Stomach (tissue), 9 donors: Measurements from ENCODE around the gene ESM1. TPM values are rescaled to one million over a fixed set of nuclear protein-coding genes. Genes with fewer than 3 reads are reported as not detected.
A peak's percentile ranks its signal among the peaks of the same experiment; 100 is the strongest.

Experiments
- DNase-seq, 2 donors: peaks; one replicate each; pipeline versions ENCODE4 v3.0.0 to v3.0.0-alpha.2; 2013 to 2019
- H3K27ac ChIP-seq, 5 donors: fragments of 200-600 bp in 4 of 5; sonication (generic) in 4 of 5; one replicate each; pipeline ENCODE4 v1.5.1; 2013 to 2019; ENCODE audit warnings: mild to moderate bottlenecking in 1 of 5, moderate library complexity in 1 of 5
- H3K27me3 ChIP-seq, 3 donors: fragments of 200-600 bp; sonication (generic); one replicate each; pipeline ENCODE4 v1.5.1; 2017 to 2019; ENCODE audit warnings: mixed run types in 1 of 3
- H3K36me3 ChIP-seq, 4 donors: fragments of 200-600 bp; sonication (generic); 1 replicate in 3 of 4; 2 replicates in 1 of 4; pipeline ENCODE4 v1.5.1; 2016 to 2019
- H3K4me1 ChIP-seq, 4 donors: fragments of 200-600 bp; sonication (generic); one replicate each; pipeline ENCODE4 v1.5.1; 2016 to 2019
- H3K4me3 ChIP-seq, 4 donors: fragments of 200-600 bp; sonication (generic) in 3 of 4; one replicate each; pipeline ENCODE4 v1.5.1; 2016 to 2019; ENCODE audit warnings: mild to moderate bottlenecking in 1 of 4
- H3K9me3 ChIP-seq, 4 donors: fragments of 200-600 bp; sonication (generic); one replicate each; pipeline ENCODE4 v1.5.1; 2016 to 2019
- EP300 ChIP-seq: sonication (generic); formaldehyde crosslinking; IDR thresholded peaks from one replicate; pipeline ENCODE4 v1.6.1; 2017; ENCODE audit warnings: antibody characterized with exemption
- POLR2A ChIP-seq, 4 donors: fragments of 450-650 bp; IDR thresholded peaks; one replicate each; pipeline ENCODE4 v1.6.1; 2016; ENCODE audit warnings: antibody characterized with exemption in 4 of 4, control low read depth in 2 of 4, mild to moderate bottlenecking in 1 of 4, moderate library complexity in 1 of 4
- POLR2AphosphoS5 ChIP-seq, 3 donors: sonication (generic); formaldehyde crosslinking; IDR thresholded peaks; one replicate each; pipeline ENCODE4 v1.6.1; 2016; ENCODE audit warnings: antibody characterized with exemption in 3 of 3
- WGBS, 5 donors: extraction: QIAGEN DNeasy Blood & Tissue Kit in 3 of 5; methylation state at CpG; one replicate each; pipeline versions ENCODE4 v1.1.5 to v1.1.7; 2013 to 2018; 5-methylcytosine and 5-hydroxymethylcytosine counted together
- intact Hi-C: fragments of 100-400 bp; cut with DNase I; formaldehyde crosslinking; loops from one replicate; pipeline ENCODE4 v1.15.1; 2023; ENCODE audit warnings: low total_unique reads
- polyA plus RNA-seq, 3 donors: library from polyadenylated mRNA; stranded (reverse); fragments of 200-250 nt; gene quantifications; one replicate each; pipeline ENCODE4 v1.2.3, GENCODE V29; 2013
- total RNA-seq, 5 donors: library from RNA; depleted of rRNA; stranded (reverse); fragments of >200 nt; gene quantifications; one replicate each; pipeline versions ENCODE4 v1.1.0 to v1.2.3, GENCODE V29; 2014 to 2016
- TF ChIP-seq, protein P1 (sequence below), 7 experiments: fragments of 450-650 bp in 4 of 7; fragments of 200-600 bp in 3 of 7; sonication (generic) in 3 of 7; IDR thresholded peaks; one replicate each; pipeline ENCODE4 v1.5.1; 2016 to 2019; ENCODE audit warnings: antibody characterized with exemption in 7 of 7, control low read depth in 2 of 7, mild to moderate bottlenecking in 1 of 7
- donor health status: healthy with polysubstance abuse.
- donor health status: Bipolar disorder and iron deficiency.
- donor health status: healthy.

Gene ESM1
- total and polyA plus RNA-seq, 8 donors: 0.15 to 0.61 (median 0.56) TPM; not detected in 4

DNA sequence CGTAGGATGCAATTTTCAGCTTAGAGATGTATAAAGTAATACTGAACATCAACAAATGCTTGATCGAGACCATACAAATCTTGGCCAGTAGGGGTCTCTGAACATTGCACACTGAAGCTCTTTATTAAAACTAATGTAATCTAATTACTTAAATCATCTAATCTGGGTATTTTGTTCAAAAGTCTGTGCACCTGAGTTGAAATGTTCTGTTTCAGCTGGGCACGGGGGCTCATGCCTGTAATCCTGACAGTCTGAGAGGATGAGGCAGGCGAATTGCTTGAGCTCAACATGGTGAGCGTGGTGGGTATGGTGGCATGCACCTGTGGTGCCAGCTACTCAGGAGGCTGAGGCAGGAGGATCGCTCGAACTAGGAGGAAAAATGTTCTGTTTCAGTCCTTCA is 41.0 kb downstream of the ESM1 start:
- intact Hi-C loops: no loop called here
- TF ChIP-seq POLR2AphosphoS5 (IDR thresholded peaks at IDR 0.05): no peak
- no peak for TF ChIP-seq POLR2A (IDR thresholded peaks at IDR 0.05)
- TF ChIP-seq EP300: no peak
- TF ChIP-seq, protein P1, sequence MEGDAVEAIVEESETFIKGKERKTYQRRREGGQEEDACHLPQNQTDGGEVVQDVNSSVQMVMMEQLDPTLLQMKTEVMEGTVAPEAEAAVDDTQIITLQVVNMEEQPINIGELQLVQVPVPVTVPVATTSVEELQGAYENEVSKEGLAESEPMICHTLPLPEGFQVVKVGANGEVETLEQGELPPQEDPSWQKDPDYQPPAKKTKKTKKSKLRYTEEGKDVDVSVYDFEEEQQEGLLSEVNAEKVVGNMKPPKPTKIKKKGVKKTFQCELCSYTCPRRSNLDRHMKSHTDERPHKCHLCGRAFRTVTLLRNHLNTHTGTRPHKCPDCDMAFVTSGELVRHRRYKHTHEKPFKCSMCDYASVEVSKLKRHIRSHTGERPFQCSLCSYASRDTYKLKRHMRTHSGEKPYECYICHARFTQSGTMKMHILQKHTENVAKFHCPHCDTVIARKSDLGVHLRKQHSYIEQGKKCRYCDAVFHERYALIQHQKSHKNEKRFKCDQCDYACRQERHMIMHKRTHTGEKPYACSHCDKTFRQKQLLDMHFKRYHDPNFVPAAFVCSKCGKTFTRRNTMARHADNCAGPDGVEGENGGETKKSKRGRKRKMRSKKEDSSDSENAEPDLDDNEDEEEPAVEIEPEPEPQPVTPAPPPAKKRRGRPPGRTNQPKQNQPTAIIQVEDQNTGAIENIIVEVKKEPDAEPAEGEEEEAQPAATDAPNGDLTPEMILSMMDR (IDR thresholded peaks at IDR 0.05): peak in 5 of 7 experiments; percentile 29 to 55 (median 43)
- Histone ChIP-seq H3K4me1 (peaks cover 0 to 7% (median 3%) of the 10 kb centered on the region in 4 donors), H3K27me3 (no peaks in the 10 kb centered on the region), H3K9me3 (no peaks in the 10 kb centered on the region), H3K4me3 (no peak overlapping the region), H3K27ac (no peak overlapping the region), H3K36me3 (no peaks in the 10 kb centered on the region)
- WGBS, 5 donors: 77 to 85% (median 81%) methylated on average over 7 of the region's 7 CpGs
- peak in 1 of 2 donors; percentile 54 for DNase-seq

DNA sequence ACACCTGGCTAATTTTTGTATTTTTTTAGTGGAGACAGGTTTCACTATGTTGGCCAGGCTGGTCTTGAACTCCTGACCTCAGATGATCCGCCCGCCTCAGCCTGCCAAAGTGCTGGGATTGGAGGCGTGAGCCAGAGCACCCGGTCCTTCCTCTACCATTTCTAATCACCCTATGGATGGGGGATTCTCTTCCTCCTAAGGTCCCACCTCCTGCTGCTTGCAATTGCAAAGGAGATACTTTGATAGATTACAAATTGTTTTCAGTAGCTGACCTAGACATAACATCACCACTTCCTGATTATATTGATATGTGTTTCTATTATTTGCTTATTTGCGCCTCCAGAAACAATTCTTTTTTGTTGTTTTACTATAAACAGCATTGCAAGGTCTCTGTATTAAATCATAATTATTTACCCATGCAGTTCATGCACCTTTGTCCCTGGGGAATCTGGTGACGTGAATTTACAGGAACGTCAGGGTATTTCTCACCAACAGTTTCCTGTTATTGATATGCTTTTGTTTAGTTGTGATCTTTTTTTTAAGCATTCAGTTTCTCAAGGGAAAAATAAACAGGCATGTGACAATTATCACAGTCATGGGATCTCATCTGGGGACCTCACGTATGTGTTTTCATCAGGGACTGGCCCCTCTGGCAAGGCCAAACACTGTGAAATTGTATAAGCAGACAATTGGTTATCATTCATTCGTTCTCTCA is 43.2 kb downstream of the ESM1 start:
- intact Hi-C loops: no loop called here
- no peaks in the 10 kb centered on the region for H3K27me3 ChIP-seq
- H3K9me3 ChIP-seq: no peaks in the 10 kb centered on the region
- no peaks in the 10 kb centered on the region for H3K36me3 ChIP-seq
- no peak for TF ChIP-seq POLR2A (IDR thresholded peaks at IDR 0.05)
- no peak for TF ChIP-seq POLR2AphosphoS5 (IDR thresholded peaks at IDR 0.05)
- no peak for TF ChIP-seq EP300
- 54 to 68% (median 55%) methylated on average over 9 of the region's 9 CpGs for WGBS, 5 donors
- H3K4me3 ChIP-seq: no peak overlapping the region
- DNase-seq: peak in 1 of 2 donors; percentile 10
- H3K27ac ChIP-seq: no peak overlapping the region
- peaks cover 0 to 7% (median 3%) of the 10 kb centered on the region in 4 donors for H3K4me1 ChIP-seq

DNA sequence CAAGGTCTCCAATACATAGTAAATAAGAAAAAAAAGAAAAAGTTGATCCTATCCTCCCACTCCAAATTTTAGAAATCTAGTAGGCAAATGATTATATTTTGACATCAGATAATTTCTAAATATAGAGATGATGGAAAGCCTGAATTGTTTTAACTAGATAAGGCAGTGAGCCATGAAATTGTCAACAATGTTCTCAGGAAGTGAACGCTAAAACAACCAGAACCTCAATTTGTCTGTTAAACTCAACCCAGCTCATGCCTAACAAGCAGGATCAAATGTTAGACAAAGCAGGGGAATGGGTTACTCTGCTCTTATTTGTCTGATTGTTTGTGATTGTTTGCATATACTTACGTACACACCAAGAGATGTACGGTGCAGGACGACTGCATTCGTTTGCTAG is 49.2 kb downstream of the ESM1 start:
- 18 to 37% (median 24%) methylated on average over 5 of the region's 5 CpGs for WGBS, 5 donors
- no peaks in the 10 kb centered on the region for H3K9me3 ChIP-seq
- no peak overlapping the region for H3K27ac ChIP-seq
- H3K27me3 ChIP-seq: peaks cover 0 to 8% (median 0%) of the 10 kb centered on the region in 3 donors
- TF ChIP-seq POLR2A (IDR thresholded peaks at IDR 0.05) (no peak), EP300 (no peak), POLR2AphosphoS5 (IDR thresholded peaks at IDR 0.05) (no peak)
- TF ChIP-seq, protein P1 (IDR thresholded peaks at IDR 0.05): no peak
- peak in 1 of 2 donors; percentile 25 for DNase-seq
- intact Hi-C loops: no loop called here
- H3K4me3 ChIP-seq: no peak overlapping the region
- H3K4me1 ChIP-seq: peaks cover 0 to 8% (median 0%) of the 10 kb centered on the region in 4 donors
- no peaks in the 10 kb centered on the region for H3K36me3 ChIP-seq

DNA sequence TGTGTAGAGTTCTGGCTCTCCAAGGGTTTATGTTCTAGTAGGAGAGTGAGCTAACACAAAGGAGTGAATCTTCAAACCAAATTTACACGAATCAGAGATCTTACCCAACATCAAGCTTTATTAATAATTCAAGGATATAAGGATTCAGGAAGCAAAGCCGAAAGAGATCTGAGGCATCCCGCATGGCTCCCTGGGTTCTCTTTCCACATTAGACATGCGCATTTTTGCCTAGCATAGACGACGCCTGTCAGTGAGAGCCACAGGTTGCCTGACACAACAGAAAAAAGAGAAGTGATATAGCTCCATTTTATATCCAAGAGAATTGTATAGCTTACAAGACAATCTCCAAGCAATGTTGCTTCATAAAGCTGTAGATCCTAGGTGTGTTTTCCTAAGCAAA is 52.6 kb downstream of the ESM1 start:
- Histone ChIP-seq H3K27ac (no peak overlapping the region), H3K4me3 (no peak overlapping the region), H3K9me3 (no peaks in the 10 kb centered on the region), H3K4me1 (peaks cover 0 to 8% (median 0%) of the 10 kb centered on the region in 4 donors), H3K36me3 (no peaks in the 10 kb centered on the region), H3K27me3 (peaks cover 0 to 8% (median 0%) of the 10 kb centered on the region in 3 donors)
- DNase-seq: no peak
- intact Hi-C loops: no loop called here
- TF ChIP-seq POLR2AphosphoS5 (IDR thresholded peaks at IDR 0.05) (no peak), POLR2A (IDR thresholded peaks at IDR 0.05) (no peak), EP300 (no peak)
- TF ChIP-seq, protein P1 (IDR thresholded peaks at IDR 0.05): no peak
- 61 to 78% (median 72%) methylated on average over 6 of the region's 6 CpGs for WGBS, 5 donors

DNA sequence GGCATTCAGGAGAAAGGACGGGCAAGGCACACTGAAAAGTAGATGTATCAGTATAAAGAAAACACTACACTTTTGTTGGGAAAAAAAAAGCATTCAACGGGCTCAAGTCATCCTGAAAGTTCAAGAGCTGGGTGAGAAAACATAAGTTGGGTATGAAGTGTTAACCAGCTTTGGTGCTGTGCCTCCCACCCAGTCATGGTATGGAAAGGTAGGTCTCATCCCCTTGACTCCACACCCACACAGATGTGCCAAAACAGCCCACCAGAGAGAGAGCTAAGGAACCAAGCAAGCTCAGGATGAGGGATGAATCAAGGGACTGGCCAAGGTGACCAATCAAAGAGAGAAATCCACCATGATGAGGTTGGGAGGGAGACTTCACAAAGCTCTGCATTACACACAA is 54.7 kb downstream of the ESM1 start:
- no peak overlapping the region for H3K4me3 ChIP-seq
- H3K4me1 ChIP-seq: no peaks in the 10 kb centered on the region
- H3K27ac ChIP-seq: no peak overlapping the region
- peaks cover 0 to 8% (median 0%) of the 10 kb centered on the region in 3 donors for H3K27me3 ChIP-seq
- DNase-seq: no peak
- no peak for TF ChIP-seq POLR2AphosphoS5 (IDR thresholded peaks at IDR 0.05)
- TF ChIP-seq, protein P1 (IDR thresholded peaks at IDR 0.05): no peak
- no peak for TF ChIP-seq EP300
- TF ChIP-seq POLR2A (IDR thresholded peaks at IDR 0.05): no peak
- 80 to 92% (median 89%) methylated on average over 2 of the region's 2 CpGs for WGBS, 5 donors
- intact Hi-C loops: no loop called here
- no peaks in the 10 kb centered on the region for H3K36me3 ChIP-seq
- H3K9me3 ChIP-seq: peaks cover 0 to 4% (median 0%) of the 10 kb centered on the region in 4 donors
